ENCODE data around the gene SMIM33.
"Not testable (repeated sequence)": the region's sequence is repeated elsewhere in the genome, so short reads cannot be mapped to it uniquely, and the experiment has no call there.

The SMIM33 gene

GRCh38 chr5:139457653-139458306, 13.0 kb upstream of the SMIM33 start:
- no peak for DNase-seq

GRCh38 chr5:139458580-139459407, 12.0 kb upstream of the SMIM33 start:
- no peak for DNase-seq

- DNase-seq, result no peak
Measured at GRCh38 chr5:139459451-139459934, 11.3 kb upstream of the SMIM33 start.

GRCh38 chr5:139460455-139460854, 10.3 kb upstream of the SMIM33 start:
- DNase-seq, result no peak

- no peak for DNase-seq
Measured at GRCh38 chr5:139461176-139461575, 9.6 kb upstream of the SMIM33 start.

- no peak for DNase-seq
Measured at GRCh38 chr5:139461698-139462097, 9.1 kb upstream of the SMIM33 start.

- DNase-seq, result no peak
Measured at GRCh38 chr5:139462586-139463276, 8.1 kb upstream of the SMIM33 start, which contains the start of gene ECSCR. Gene ECSCR, minus strand, starts transcription at chr5:139462743. Its CDS starts 73 bp downstream, at chr5:139462670.

- no peak for DNase-seq
Measured at GRCh38 chr5:139468421-139468931, 2.3 kb upstream of the SMIM33 start.

- no peak for DNase-seq
Measured at GRCh38 chr5:139472386-139473030, 1.7 kb downstream of the SMIM33 start.

- DNase-seq, result no peak
Measured at GRCh38 chr5:139473105-139473504, 2.3 kb downstream of the SMIM33 start.

GRCh38 chr5:139473565-139473964, 2.8 kb downstream of the SMIM33 start:
- DNase-seq, result no peak

GRCh38 chr5:139474890-139475791, 4.3 kb downstream of the SMIM33 start:
- no peak for DNase-seq

GRCh38 chr5:139475865-139476617, 5.2 kb downstream of the SMIM33 start:
- no peak for DNase-seq

- not testable (repeated sequence) for DNase-seq
Measured at GRCh38 chr5:139478657-139479423, 8.0 kb downstream of the SMIM33 start.

- DNase-seq, result not testable (repeated sequence)
Measured at GRCh38 chr5:139479729-139480128, 8.9 kb downstream of the SMIM33 start.

- no peak for DNase-seq
Measured at GRCh38 chr5:139481122-139481533, 10.3 kb downstream of the SMIM33 start.

GRCh38 chr5:139481580-139482049, 10.8 kb downstream of the SMIM33 start:
- no peak for DNase-seq

GRCh38 chr5:139482050-139482889, 11.5 kb downstream of the SMIM33 start, which contains the start of gene STING1:
Gene STING1, minus strand, starts transcription at chr5:139482758. Its CDS starts 1,054 bp downstream, at chr5:139481704.
- peak; percentile 79 for DNase-seq

GRCh38 chr5:139482890-139483208, 12.0 kb downstream of the SMIM33 start:
- not testable (repeated sequence) for DNase-seq

Measured in NCI-H1436 (cell line).